Activated naive CD4-positive, alpha-beta T cell treated with anti-CD3 and anti-CD28 coated beads for 36 hours (primary cell): ENCODE data around the gene CADPS. TPM values are rescaled to one million over a fixed set of nuclear protein-coding genes. Genes with fewer than 3 reads are reported as not detected.

Source experiments
- CTCF ChIA-PET: fragments of 350-600 bp; sonication (Branson Sonifier 250); formaldehyde crosslinking; loops from one replicate; lab custom pipeline; 2021; ENCODE audit warnings: antibody characterized with exemption; lab: Charles Lee
- DNase-seq: peaks from one replicate; pipeline ENCODE4 v3.0.0-alpha.2; 2020
- H3K27ac Mint-ChIP-seq: one replicate; pipeline ENCODE4 v1.8.0; 2021; ENCODE audit warnings: mild to moderate bottlenecking, mixed read lengths
- H3K27me3 Mint-ChIP-seq: one replicate; pipeline ENCODE4 v1.8.0; 2021; ENCODE audit warnings: low read depth, mixed read lengths
- H3K36me3 Mint-ChIP-seq: one replicate; pipeline ENCODE4 v1.8.0; 2021; ENCODE audit warnings: low read depth, mixed read lengths
- H3K4me1 Mint-ChIP-seq: one replicate; pipeline ENCODE4 v1.8.0; 2021; ENCODE audit warnings: low read depth, mixed read lengths
- H3K4me3 Mint-ChIP-seq: one replicate; pipeline ENCODE4 v1.8.0; 2021; ENCODE audit warnings: mild to moderate bottlenecking, moderate library complexity, mixed read lengths
- H3K9me3 Mint-ChIP-seq: one replicate; pipeline ENCODE4 v1.8.0; 2021; ENCODE audit warnings: mixed read lengths
- intact Hi-C: fragments of 100-400 bp; cut with micrococcal nuclease; formaldehyde crosslinking; loops from one replicate; pipeline ENCODE4 v1.15.1; 2023
- total RNA-seq, 2 experiments: library from RNA; stranded (reverse); gene quantifications; one replicate each; pipeline ENCODE4 v1.2.3, GENCODE V29; 2021

CADPS gene
- total RNA-seq, result not detected

DNA sequence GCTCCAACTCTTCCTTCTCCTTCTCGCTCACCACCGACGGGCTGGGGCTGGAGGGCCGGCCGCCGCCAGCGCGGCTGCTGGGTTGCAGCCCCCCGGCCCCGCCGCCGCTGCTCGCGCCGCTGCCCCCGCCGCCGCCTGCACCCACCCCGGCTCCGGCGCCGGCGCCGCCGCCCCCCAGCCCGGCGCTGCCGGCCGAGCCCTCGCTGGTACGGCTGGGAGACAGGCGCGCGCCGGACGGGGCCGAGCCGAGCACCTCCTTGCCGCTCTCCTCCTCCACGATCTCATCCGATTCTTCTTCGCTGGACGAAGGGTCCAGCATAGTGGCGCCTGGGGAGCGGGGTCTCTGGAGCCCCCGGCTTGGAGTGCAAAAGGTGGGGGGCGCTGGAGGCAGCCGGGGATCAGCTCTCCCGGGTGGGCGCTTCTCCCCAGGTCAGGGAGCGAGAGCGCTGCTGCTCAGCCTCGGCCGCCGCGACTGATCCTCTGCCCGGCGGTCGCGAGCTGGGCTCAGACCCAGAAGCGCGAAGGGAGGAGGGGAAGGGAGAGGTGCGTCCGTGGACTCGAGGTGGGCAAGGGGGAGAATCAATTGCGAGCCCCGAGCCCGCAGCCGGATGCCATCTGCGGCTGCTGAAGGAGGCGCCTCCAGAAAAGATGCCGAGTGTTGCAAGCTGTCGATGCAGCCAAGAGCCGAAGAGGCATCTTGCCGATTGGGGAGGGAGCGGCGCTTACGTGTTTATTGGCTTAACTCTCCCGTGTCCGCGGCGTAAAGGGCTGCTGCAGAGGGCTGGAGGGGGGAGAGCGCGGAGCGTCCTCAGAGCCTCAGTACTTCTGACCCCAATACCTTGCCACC lies at the start of gene CADPS:
CADPS (minus strand) TSS at position 706 of the 847 bp plus-strand sequence; CDS start at position 319, 387 bp downstream.
- Mint-ChIP-seq H3K27me3 (peaks cover 60% of the 10 kb centered on the region), H3K4me1 (no peaks in the 10 kb centered on the region), H3K27ac (no peak within 1 kb of the TSS), H3K9me3 (peaks cover 2% of the 10 kb centered on the region), H3K36me3 (no peaks in the 10 kb centered on the region), H3K4me3 (no peak within 1 kb of the TSS)
- CTCF ChIA-PET, result no interaction called here
- no peak for DNase-seq
- intact Hi-C loops, result no loop called here

DNA sequence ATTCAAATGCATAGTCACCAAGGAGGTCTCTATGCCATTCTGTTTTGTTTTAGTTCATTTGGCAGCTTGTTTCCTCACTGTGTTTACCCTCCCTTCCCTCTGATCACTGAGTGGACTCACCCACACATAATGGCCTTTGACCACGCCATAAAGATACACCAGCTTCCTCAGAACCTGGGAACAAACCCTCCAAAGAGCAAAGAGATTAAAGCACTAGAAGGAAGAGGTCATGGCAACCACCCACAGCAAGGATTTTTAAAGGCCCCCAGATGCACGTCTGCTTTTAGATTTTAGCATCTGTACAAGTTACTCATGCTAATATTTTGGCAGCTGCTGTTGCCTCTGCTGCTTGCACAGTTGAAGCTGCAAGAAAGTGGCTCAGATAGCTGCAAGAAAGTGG lies 47.9 kb upstream of the CADPS start:
- Mint-ChIP-seq H3K27me3 (no peaks in the 10 kb centered on the region), H3K36me3 (no peaks in the 10 kb centered on the region)

DNA sequence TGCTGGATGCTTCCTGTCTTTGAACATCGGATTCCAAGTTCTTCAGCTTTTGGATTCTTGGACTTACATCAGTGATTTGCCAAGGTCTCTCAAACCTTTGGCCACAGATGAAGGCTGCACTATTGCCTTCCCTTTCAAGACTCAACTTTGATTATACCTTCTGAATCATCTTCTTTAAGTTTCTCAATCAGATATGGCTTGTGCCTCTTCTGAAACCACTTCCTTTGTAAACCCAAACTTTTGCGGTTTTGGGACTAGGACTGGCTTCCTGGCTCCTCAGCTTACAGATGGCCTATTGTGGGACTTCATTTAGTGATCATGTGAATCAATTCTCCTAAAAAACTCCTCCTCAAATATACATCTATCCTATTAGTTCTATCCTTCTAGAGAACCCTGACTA lies 47.1 kb upstream of the CADPS start:
- CTCF ChIA-PET, result no interaction called here

More for the DNA sequence above, 47.9 kb upstream of the CADPS start:
- Mint-ChIP-seq H3K4me3 (no peak overlapping the region), H3K9me3 (no peaks in the 10 kb centered on the region), H3K4me1 (no peaks in the 10 kb centered on the region), H3K27ac (no peak overlapping the region)
- intact Hi-C loops, result no loop called here
- CTCF ChIA-PET, result no interaction called here
- no peak for DNase-seq

DNA sequence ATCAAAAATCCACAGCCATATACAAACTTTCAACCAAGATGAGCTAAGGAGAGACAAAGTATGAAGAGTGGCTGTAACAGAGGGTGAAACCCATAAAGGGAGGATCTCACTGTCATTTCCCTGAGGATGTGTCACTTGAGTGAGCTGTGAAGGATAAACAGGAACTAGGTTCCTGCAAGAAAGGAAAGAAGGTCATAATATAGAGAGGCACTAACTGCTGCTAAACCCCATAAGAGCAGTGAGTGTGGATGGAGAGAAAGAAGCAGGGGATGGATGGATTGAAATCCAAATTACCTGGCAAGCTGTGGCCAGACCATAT lies 45.2 kb upstream of the CADPS start:
- intact Hi-C loops, result no loop called here
- Mint-ChIP-seq H3K36me3 (no peaks in the 10 kb centered on the region), H3K27ac (no peak overlapping the region), H3K4me1 (no peaks in the 10 kb centered on the region), H3K4me3 (no peak overlapping the region), H3K9me3 (peaks cover 2% of the 10 kb centered on the region), H3K27me3 (no peaks in the 10 kb centered on the region)
- CTCF ChIA-PET, result interaction anchor here (0.6 kb wide), 1 partner anchor 190 kb away, joined by 3 read pairs; no protein-coding TSS in a partner anchor
- DNase-seq, result no peak

More for the DNA sequence above, 47.1 kb upstream of the CADPS start:
- H3K9me3 Mint-ChIP-seq, result no peaks in the 10 kb centered on the region
- H3K4me3 Mint-ChIP-seq, result no peak overlapping the region
- no peak overlapping the region for H3K27ac Mint-ChIP-seq
- no peaks in the 10 kb centered on the region for H3K27me3 Mint-ChIP-seq
- no peaks in the 10 kb centered on the region for H3K4me1 Mint-ChIP-seq
- intact Hi-C loops, result no loop called here
- DNase-seq, result no peak
- H3K36me3 Mint-ChIP-seq, result no peaks in the 10 kb centered on the region

DNA sequence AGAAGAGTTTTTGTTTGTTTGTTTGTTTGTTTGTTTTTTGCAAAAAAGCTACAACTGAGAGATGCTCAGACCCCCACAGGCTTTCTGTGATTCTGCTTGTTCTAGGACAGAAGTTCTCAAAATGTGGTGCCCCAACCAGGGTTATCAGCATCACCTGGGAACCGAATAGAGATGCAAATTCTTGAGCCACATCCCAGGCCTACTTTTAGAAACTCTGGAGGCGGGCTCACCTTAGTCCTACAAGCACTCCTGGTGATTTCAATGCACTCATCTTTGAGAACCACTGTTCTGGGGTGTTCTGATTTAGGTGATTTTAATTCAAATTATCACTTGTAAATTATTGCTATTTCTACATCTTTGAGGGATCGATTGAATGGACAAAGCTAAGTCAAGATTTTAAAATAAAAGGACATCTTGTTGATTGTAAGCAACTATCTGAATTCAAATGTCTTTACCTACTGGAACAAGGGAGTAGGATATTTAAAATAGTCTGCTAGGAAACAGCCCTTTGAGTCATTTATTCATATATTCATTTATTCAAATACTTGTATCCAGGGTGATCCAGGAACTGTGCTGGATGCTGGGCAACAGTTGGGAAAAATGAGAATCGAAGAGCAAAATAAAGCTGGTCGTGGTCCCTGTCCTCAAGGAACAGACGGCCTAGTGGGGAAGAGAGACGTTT lies 44.7 kb upstream of the CADPS start:
- Mint-ChIP-seq H3K9me3 (peaks cover 2% of the 10 kb centered on the region), H3K4me3 (no peak overlapping the region), H3K27ac (no peak overlapping the region), H3K36me3 (no peaks in the 10 kb centered on the region), H3K27me3 (no peaks in the 10 kb centered on the region), H3K4me1 (no peaks in the 10 kb centered on the region)
- no peak for DNase-seq
- CTCF ChIA-PET, result interaction anchor here (0.6 kb wide), 1 partner anchor 191 kb away, joined by 3 read pairs; no protein-coding TSS in a partner anchor
- intact Hi-C loops, result no loop called here

DNA sequence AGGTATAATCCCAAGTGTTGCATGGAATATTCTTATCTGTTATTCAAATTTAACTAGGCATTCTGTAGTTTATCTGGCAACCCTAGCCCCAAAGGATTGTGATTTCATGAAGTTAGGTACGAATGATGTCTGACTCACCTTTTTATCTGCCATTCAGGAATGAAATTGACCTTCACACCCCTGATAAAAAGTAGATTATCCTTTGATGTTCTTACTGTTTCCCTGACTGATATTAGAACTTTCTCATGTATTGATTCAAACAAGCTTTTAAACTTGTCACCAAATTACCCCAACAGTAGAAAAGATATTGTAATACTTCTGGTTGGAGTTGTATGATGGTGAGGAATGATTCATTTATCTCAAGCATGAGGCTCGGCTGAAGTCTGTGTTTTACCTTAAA lies 43.6 kb upstream of the CADPS start:
- intact Hi-C loops, result no loop called here
- H3K4me1 Mint-ChIP-seq, result no peaks in the 10 kb centered on the region
- H3K27me3 Mint-ChIP-seq, result no peaks in the 10 kb centered on the region
- no peaks in the 10 kb centered on the region for H3K36me3 Mint-ChIP-seq
- no peak for DNase-seq
- CTCF ChIA-PET, result no interaction called here
- H3K27ac Mint-ChIP-seq, result no peak overlapping the region
- peaks cover 2% of the 10 kb centered on the region for H3K9me3 Mint-ChIP-seq
- no peak overlapping the region for H3K4me3 Mint-ChIP-seq

DNA sequence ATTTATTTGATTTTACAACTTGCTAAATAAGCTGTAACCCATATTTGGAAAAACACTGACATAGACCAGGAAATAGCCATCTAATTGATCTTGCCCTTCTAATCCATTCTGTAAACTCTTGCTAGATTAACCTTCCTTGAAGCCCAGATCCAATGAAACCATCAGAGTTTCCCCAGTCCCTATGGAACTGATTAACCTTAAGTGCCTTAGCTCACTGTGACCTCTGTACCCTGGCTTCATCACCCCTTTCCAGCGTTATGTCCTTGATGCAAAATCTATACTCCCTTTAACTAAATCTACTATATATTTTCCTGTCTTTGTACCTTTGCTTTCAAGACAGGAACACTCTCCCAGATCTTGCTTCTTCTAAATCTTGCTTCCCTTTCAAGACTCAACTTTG lies 42.9 kb upstream of the CADPS start:
- intact Hi-C loops, result no loop called here
- Mint-ChIP-seq H3K4me3 (no peak overlapping the region), H3K27me3 (no peaks in the 10 kb centered on the region), H3K4me1 (no peaks in the 10 kb centered on the region), H3K9me3 (peaks cover 2% of the 10 kb centered on the region), H3K36me3 (no peaks in the 10 kb centered on the region), H3K27ac (no peak overlapping the region)
- DNase-seq, result no peak
- CTCF ChIA-PET, result no interaction called here

DNA sequence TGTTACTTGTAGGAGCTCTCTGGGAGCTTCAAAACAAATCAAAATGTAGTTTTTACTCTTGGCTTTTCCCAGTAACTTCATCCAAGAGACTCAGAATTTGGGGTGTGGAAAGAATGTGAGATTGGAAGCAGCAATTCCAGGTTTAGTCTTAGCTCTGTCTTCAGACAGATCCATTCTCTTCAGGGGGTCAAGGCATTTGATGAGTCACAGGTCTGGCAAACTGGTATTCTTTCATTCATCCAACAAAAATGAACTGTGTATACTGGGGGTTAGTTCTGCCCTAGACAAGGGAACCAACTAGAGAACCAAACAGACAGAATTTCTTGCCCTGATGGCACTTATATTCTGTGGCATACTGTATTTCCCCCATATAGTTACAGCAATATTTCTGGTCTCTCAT lies 36.3 kb upstream of the CADPS start:
- H3K27ac Mint-ChIP-seq, result no peak overlapping the region
- peaks cover 1% of the 10 kb centered on the region for H3K9me3 Mint-ChIP-seq
- DNase-seq, result no peak
- no peaks in the 10 kb centered on the region for H3K36me3 Mint-ChIP-seq
- no peak overlapping the region for H3K4me3 Mint-ChIP-seq
- H3K4me1 Mint-ChIP-seq, result no peaks in the 10 kb centered on the region
- CTCF ChIA-PET, result no interaction called here
- intact Hi-C loops, result no loop called here
- H3K27me3 Mint-ChIP-seq, result no peaks in the 10 kb centered on the region

DNA sequence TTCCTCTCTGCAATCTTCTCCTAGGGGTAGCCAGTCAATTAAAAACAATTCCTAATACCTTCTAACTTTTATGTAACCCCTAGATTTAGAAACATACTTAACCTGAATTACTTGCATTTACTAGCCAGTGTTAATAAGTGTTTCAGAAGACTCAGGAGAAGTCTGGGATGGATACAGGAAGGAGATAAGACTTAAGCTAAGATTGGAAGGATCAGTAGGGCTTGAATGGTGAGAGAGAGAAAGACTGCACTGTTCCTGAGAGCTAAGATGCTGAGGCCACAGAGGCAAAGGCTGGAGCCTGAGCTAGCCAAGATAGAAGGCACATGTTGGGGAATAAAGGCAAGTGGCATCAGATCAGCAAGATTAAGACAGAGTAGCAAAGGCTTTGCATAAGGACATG lies 30.1 kb upstream of the CADPS start:
- CTCF ChIA-PET, result no interaction called here
- intact Hi-C loops, result no loop called here
- no peaks in the 10 kb centered on the region for H3K36me3 Mint-ChIP-seq

DNA sequence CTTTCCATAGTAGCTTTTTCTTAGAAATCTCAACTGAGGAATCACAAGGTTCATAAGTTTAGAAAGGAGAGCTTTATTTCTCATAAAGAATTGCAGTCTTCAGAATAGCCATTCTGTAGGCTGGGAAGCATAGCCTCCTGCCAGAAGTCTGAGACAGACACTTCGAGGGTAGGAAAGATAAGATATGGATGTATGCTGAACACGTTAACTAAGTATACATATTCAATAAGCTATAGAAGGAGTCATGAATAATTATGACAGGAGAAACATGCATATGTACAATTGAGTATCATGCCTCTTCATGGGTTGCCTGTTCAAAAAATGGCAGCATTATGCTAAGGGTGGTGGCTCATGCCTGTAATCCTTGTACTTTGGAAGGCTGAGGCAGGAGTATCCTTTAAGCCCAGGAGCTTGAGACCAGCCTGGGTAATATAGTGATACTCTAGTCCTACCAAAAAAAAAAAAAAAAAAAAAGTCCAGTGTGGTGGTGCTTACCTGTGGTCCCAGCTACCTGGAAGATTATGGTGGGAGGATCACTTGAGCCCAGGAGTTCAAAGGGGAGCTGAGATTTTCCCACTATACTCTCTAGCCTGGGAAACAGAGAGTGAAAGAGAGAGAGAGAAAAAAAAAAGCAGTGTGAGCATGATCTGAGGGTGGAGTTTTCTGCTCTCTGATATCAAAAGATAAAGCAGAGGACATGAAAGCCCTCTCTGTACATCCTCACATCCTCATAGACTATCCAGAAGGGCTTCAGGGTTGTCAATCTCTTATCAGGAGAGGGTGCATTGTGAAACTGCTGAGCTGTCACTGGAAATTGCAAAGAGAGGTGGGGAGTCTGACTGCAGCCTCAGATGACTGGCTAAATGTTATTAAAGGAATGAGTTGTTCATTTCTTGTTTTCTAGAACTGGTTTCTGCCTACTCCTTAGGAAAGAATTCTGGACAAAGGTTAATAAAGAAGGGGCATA lies 23.6 kb upstream of the CADPS start:
- DNase-seq, result no peak
- Mint-ChIP-seq H3K27ac (no peak overlapping the region), H3K36me3 (no peaks in the 10 kb centered on the region), H3K9me3 (peaks cover 1% of the 10 kb centered on the region), H3K4me1 (no peaks in the 10 kb centered on the region), H3K27me3 (no peaks in the 10 kb centered on the region), H3K4me3 (no peak overlapping the region)
- CTCF ChIA-PET, result no interaction called here
- intact Hi-C loops, result no loop called here

More for the DNA sequence above, 30.1 kb upstream of the CADPS start:
- DNase-seq, result no peak
- no peaks in the 10 kb centered on the region for H3K4me1 Mint-ChIP-seq
- no peak overlapping the region for H3K4me3 Mint-ChIP-seq
- no peaks in the 10 kb centered on the region for H3K9me3 Mint-ChIP-seq
- H3K27ac Mint-ChIP-seq, result no peak overlapping the region
- no peaks in the 10 kb centered on the region for H3K27me3 Mint-ChIP-seq

DNA sequence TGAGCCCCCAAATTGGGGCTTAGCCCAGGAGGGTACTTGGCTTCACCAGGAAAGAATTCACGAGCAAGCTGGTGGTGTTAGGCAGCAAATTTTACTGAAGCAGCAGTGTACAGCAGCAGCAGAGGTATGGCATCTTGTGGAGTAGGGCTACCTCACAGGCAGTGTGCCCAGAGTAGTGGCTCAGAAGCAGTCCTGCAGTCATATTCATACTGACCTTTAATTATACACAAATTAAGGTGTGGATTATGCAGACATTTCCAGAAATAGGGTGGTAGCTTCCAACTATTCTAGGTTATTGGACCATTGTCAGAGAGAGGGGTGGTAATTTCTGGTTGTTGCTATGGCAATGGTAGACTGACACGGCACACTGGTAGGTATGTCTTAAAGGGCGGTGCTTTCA lies 20.7 kb upstream of the CADPS start:
- Mint-ChIP-seq H3K27me3 (no peaks in the 10 kb centered on the region), H3K27ac (no peak overlapping the region), H3K4me1 (no peaks in the 10 kb centered on the region), H3K9me3 (peaks cover 1% of the 10 kb centered on the region), H3K4me3 (no peak overlapping the region), H3K36me3 (no peaks in the 10 kb centered on the region)
- intact Hi-C loops, result no loop called here
- CTCF ChIA-PET, result no interaction called here
- no peak for DNase-seq

DNA sequence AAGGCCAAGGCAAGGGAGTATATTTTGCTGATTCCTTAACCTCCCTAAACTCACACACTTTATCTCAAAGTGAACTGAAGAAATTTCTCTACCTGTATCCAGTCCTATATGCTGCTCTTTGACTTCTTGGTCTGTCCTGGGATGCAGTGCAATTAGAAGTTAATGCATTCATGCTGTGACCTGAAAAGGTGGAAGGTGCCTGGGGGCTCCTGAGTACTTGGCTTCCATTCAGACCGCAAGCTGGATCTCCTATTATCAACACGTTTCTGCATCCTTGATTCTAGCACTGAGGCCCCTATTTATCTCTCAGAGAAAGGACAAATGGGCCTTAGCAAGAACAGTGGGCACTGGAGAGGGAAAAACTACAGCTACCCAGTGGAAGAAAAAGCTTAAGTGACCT lies 17.7 kb upstream of the CADPS start:
- no peaks in the 10 kb centered on the region for H3K36me3 Mint-ChIP-seq
- no peak overlapping the region for H3K4me3 Mint-ChIP-seq
- H3K27ac Mint-ChIP-seq, result no peak overlapping the region
- CTCF ChIA-PET, result no interaction called here
- H3K27me3 Mint-ChIP-seq, result no peaks in the 10 kb centered on the region
- H3K9me3 Mint-ChIP-seq, result peaks cover 1% of the 10 kb centered on the region
- no peaks in the 10 kb centered on the region for H3K4me1 Mint-ChIP-seq
- intact Hi-C loops, result no loop called here
- DNase-seq, result no peak
